GM12878 (cell line): ENCODE results near the gene MCMBP. TPM values are rescaled to one million over a fixed set of nuclear protein-coding genes. Genes with fewer than 3 reads are reported as not detected.

Experiments used
- ATAC-seq: fragments of 200-7000 bp; cut with Tn5 transposase; 3 replicates; pipeline ENCODE4 v1.9.1; 2020; ENCODE audit warnings: mild to moderate bottlenecking, moderate library complexity
- BruUV-seq: library from RNA; stranded (reverse); fragments of 400-500 nt; replicated peaks from 2 replicates; lab custom pipeline; 2021; lab: Mats Ljungman, UMichigan
- CTCF ChIA-PET: fragments of 300-600 bp; sonication (Branson Sonifier 250); formaldehyde crosslinking; extraction: SDS; loops from one replicate; lab custom pipeline; 2021; ENCODE audit warnings: inconsistent platforms; lab: Yijun Ruan, JAX
- POLR2A ChIA-PET: fragments of 350-600 bp; formaldehyde crosslinking; extraction: SDS; loops from one replicate; lab custom pipeline; 2021; ENCODE audit warnings: inconsistent platforms; lab: Charles Lee
- RAD21 ChIA-PET: fragments of 300-600 bp; sonication (Branson Sonifier 250); formaldehyde crosslinking; loops from one replicate; lab custom pipeline; 2023; ENCODE audit warnings: antibody characterized with exemption; ENCODE audit not compliant: unreplicated experiment; lab: Charles Lee
- SMC1A ChIA-PET: fragments of 300-600 bp; sonication (Branson Sonifier 250); formaldehyde crosslinking; loops from one replicate; lab custom pipeline; 2023; ENCODE audit not compliant: unreplicated experiment, uncharacterized antibody; lab: Charles Lee
- DNase-seq: peaks from one replicate; pipeline ENCODE4 v3.0.0-alpha.2; 2011; ENCODE audit warnings: low read depth, low spot score
- FAIRE-seq: peaks from 3 replicates; lab custom pipeline; 2011; peaks lifted over from hg19 to GRCh38; lab: Jason Lieb, UNC
- H2AFZ ChIP-seq: 2 replicates; pipeline ENCODE4 v1.6.0; 2011; ENCODE audit warnings: low read depth, low read length, control low read depth; ENCODE audit not compliant: control insufficient read depth
- H3K27ac ChIP-seq: 2 replicates; pipeline ENCODE4 v1.5.1; 2011; ENCODE audit warnings: control low read depth; ENCODE audit not compliant: control insufficient read depth, insufficient read depth
- H3K27me3 ChIP-seq, 2 experiments: replicated peaks in 1 of 2; 2 replicates each; pipeline versions ENCODE4 v1.6.0 to v1.6.1; 2011; ENCODE audit warnings: low read length in 1 of 2; ENCODE audit not compliant: control insufficient read depth in 2 of 2, insufficient read depth in 2 of 2
- H3K36me3 ChIP-seq, 2 experiments: 2 replicates each; pipeline ENCODE4 v1.5.1; 2011; ENCODE audit warnings: low read length in 1 of 2; ENCODE audit not compliant: control insufficient read depth in 2 of 2, insufficient read depth in 2 of 2
- H3K4me1 ChIP-seq: 2 replicates; pipeline ENCODE4 v1.6.1; 2011; ENCODE audit warnings: mild to moderate bottlenecking, low read length, moderate library complexity, mixed read lengths; ENCODE audit not compliant: control insufficient read depth, insufficient read depth
- H3K4me2 ChIP-seq: 2 replicates; pipeline ENCODE4 v1.6.0; 2011; ENCODE audit warnings: control low read depth; ENCODE audit not compliant: control insufficient read depth, insufficient read depth
- H3K4me3 ChIP-seq: fragments of 200-600 bp; sonication (generic); 2 replicates; pipeline ENCODE4 v1.5.1; 2016
- H3K79me2 ChIP-seq: 2 replicates; pipeline ENCODE4 v1.6.0; 2011; ENCODE audit warnings: low read length; ENCODE audit not compliant: control insufficient read depth, insufficient read depth
- H3K9ac ChIP-seq: 2 replicates; pipeline ENCODE4 v1.8.0; 2011; ENCODE audit warnings: low read length, control low read depth, mixed read lengths; ENCODE audit not compliant: control insufficient read depth, insufficient read depth
- H3K9me3 ChIP-seq: replicated peaks from 3 replicates; pipeline ENCODE4 v1.5.1; 2011; ENCODE audit warnings: mild to moderate bottlenecking, low read length; ENCODE audit not compliant: control insufficient read depth, insufficient read depth
- H4K20me1 ChIP-seq: 2 replicates; pipeline ENCODE4 v1.6.0; 2011; ENCODE audit not compliant: control insufficient read depth, insufficient read depth
- ATF7 ChIP-seq: fragments of 450-650 bp; IDR thresholded peaks from 2 replicates; pipeline ENCODE4 v1.6.1; 2016; ENCODE audit warnings: low read depth, mild to moderate bottlenecking
- BHLHE40 ChIP-seq, 2 experiments: fragments of 450-650 bp in 1 of 2; IDR thresholded peaks; 2 replicates each; pipeline ENCODE4 v1.6.1; 2011 to 2017; ENCODE audit warnings: low read depth in 2 of 2, borderline replicate concordance in 1 of 2, improper control_type of control experiment in 1 of 2, low read length in 1 of 2, mild to moderate bottlenecking in 1 of 2
- CBX3 ChIP-seq: fragments of 200-600 bp; sonication (generic); IDR thresholded peaks from 2 replicates; pipeline ENCODE4 v1.6.1; 2016; ENCODE audit warnings: low read depth, borderline replicate concordance
- CEBPB ChIP-seq, 2 experiments: fragments of 150-350 bp in 1 of 2; IDR thresholded peaks; 2 replicates each; pipeline ENCODE4 v1.6.1; 2012 to 2014; ENCODE audit warnings: low read depth in 2 of 2, low read length in 2 of 2, borderline replicate concordance in 1 of 2, inconsistent platforms in 1 of 2
- GABPA ChIP-seq: IDR thresholded peaks from 2 replicates; pipeline ENCODE4 v1.6.1; 2014; ENCODE audit warnings: antibody characterized with exemption, low read depth, mild to moderate bottlenecking, inconsistent platforms
- HDAC2 ChIP-seq: fragments of 200-600 bp; sonication (generic); IDR thresholded peaks from 2 replicates; pipeline ENCODE4 v1.6.1; 2017
- KLF5 ChIP-seq: fragments of 450-650 bp; IDR thresholded peaks from 2 replicates; pipeline ENCODE4 v1.6.1; 2014; ENCODE audit warnings: mild to moderate bottlenecking; ENCODE audit not compliant: partially characterized antibody
- NFXL1 ChIP-seq: fragments of 450-650 bp; IDR thresholded peaks from 2 replicates; pipeline ENCODE4 v1.6.1; 2017; ENCODE audit warnings: antibody characterized with exemption, mild to moderate bottlenecking, borderline replicate concordance
- NFYB ChIP-seq: IDR thresholded peaks from 2 replicates; pipeline ENCODE4 v1.6.1; 2011; ENCODE audit warnings: low read depth, mild to moderate bottlenecking, low read length, improper control_type of control experiment, moderate library complexity; ENCODE audit not compliant: insufficient read depth
- NR2C1 ChIP-seq: fragments of 450-650 bp; IDR thresholded peaks from 2 replicates; pipeline ENCODE4 v1.6.1; 2017; ENCODE audit warnings: antibody characterized with exemption, mild to moderate bottlenecking, moderate library complexity
- NRF1 ChIP-seq: conservative IDR thresholded peaks from 2 replicates; pipeline ENCODE4 v1.6.1; 2011; ENCODE audit warnings: mild to moderate bottlenecking, low read depth, low read length, improper control_type of control experiment
- POLR2AphosphoS2 ChIP-seq: IDR thresholded peaks from 2 replicates; pipeline ENCODE4 v1.6.1; 2011; ENCODE audit warnings: low read depth, mild to moderate bottlenecking, low read length, improper control_type of control experiment, moderate library complexity
- RELA ChIP-seq: fragments of 450-650 bp; IDR thresholded peaks from 2 replicates; pipeline ENCODE4 v1.8.0; 2014; ENCODE audit warnings: borderline replicate concordance; ENCODE audit not compliant: partially characterized antibody
- SMAD1 ChIP-seq: fragments of 450-650 bp; IDR thresholded peaks from 2 replicates; pipeline ENCODE4 v1.6.1; 2018; ENCODE audit warnings: mild to moderate bottlenecking, low read depth; ENCODE audit not compliant: partially characterized antibody
- ZBED1 ChIP-seq: IDR thresholded peaks from 2 replicates; pipeline ENCODE4 v1.6.1; 2016; ENCODE audit warnings: borderline replicate concordance
- WGBS: methylation state at CpG from one replicate; pipeline ENCODE4 v1.1.6; 2016; ENCODE audit warnings: low lambda C conversion rate; ENCODE audit not compliant: insufficient replicate concordance, insufficient coverage; ENCODE audit errors: missing lambda C conversion rate; 5-methylcytosine and 5-hydroxymethylcytosine counted together
- in situ Hi-C: fragments of 300-500 bp; cut with MboI; formaldehyde crosslinking; loops from 9 replicates; pipeline ENCODE4 v1.14.3; 2018; ENCODE audit warnings: mixed read lengths
- intact Hi-C: fragments of 100-400 bp; cut with micrococcal nuclease; formaldehyde crosslinking; loops from one replicate; pipeline ENCODE4 v1.14.2; 2022; ENCODE audit not compliant: unreplicated experiment
- polyA plus RNA-seq, 11 experiments: library from polyadenylated mRNA; depleted of rRNA in 4 of 11; unstranded in 6 of 11; stranded (reverse) in 5 of 11; fragments of >200 nt; fragmentation: Nextera tagmentation in 4 of 11; fragmentation: Illumina TruSeq in 1 of 11; extraction: Ambion mirVana in 4 of 11; extraction: Trizol in 1 of 11; gene quantifications; 1 replicate in 1 of 11; 2 replicates in 10 of 11; pipeline versions ENCODE4 v1.2.1 to v1.2.3, GENCODE V29; 2011 to 2016; ENCODE audit warnings: inconsistent platforms in 2 of 11, missing spikeins in 2 of 11, low read depth in 1 of 11
- total RNA-seq, 4 experiments: library from RNA; depleted of rRNA in 3 of 4; stranded (reverse); fragments of >200 nt in 3 of 4; fragmentation: Illumina TruSeq in 1 of 4; extraction: Trizol in 1 of 4; gene quantifications; 2 replicates each; pipeline versions ENCODE4 v1.2.1 to v1.2.3, GENCODE V29; 2013 to 2021
- TF ChIP-seq, protein P1 (sequence below): fragments of 450-650 bp; IDR thresholded peaks from 2 replicates; pipeline ENCODE4 v1.6.1; 2018; ENCODE audit warnings: borderline replicate concordance, mild to moderate bottlenecking; ENCODE audit not compliant: partially characterized antibody
- TF ChIP-seq, protein P2 (sequence below): fragments of 450-650 bp; IDR thresholded peaks from 2 replicates; pipeline ENCODE4 v1.6.1; 2014; ENCODE audit warnings: mild to moderate bottlenecking
- TF ChIP-seq, protein P3 (sequence below): fragments of 450-650 bp; IDR thresholded peaks from 2 replicates; pipeline ENCODE4 v1.6.1; 2017; ENCODE audit warnings: antibody characterized with exemption, mild to moderate bottlenecking, moderate library complexity

MCMBP gene
- total and polyA plus RNA-seq, 10 of the 15 experiments (the other 5 are each of a cell fraction or from before 2014, with no cell fraction given) = 7.6 to 93.1 (median 75.7) TPM

DNA sequence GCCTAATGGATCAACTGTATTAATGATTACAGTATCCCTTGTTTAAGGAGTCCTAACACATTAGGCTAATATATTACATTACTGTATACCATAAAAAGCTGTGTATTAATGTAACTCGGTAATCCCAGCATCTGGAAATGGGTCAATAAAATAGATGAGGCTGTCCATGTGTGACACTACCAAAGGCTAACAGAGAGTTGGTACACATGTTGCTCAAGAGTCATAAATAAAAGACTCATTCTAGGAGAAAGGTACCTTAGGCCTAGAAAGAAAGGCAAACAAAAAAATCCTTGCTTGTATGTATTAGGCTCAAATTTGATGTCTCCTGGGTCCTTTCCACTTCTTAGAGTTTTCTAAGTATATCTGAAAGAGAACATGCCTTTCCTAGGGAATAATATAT is 14.6 kb downstream of the MCMBP start:
- intact Hi-C loops = no loop called here
- H3K27ac ChIP-seq = no peak overlapping the region
- WGBS = 96% methylated on average over 1 of the region's 1 CpG
- CTCF ChIA-PET = interaction anchor here (0.9 to 9.7 kb wide), 17 partner anchors 9 to 241 kb away, joined by 3 to 276 read pairs (median 13); partner anchors contain the start of genes INPP5F and MCMBP
- no peak overlapping the region for H3K9ac ChIP-seq
- no peaks in the 10 kb centered on the region for H4K20me1 ChIP-seq
- no peak for TF ChIP-seq NFYB
- no peak for TF ChIP-seq BHLHE40 (IDR thresholded peaks at IDR 0.05; ENCODE audit: borderline replicate concordance in 1 of 2, low read depth in 2 of 2, low read length in 1 of 2)
- TF ChIP-seq GABPA = no peak
- TF ChIP-seq ATF7 = no peak
- TF ChIP-seq NR2C1 = no peak
- TF ChIP-seq ZBED1 = no peak
- TF ChIP-seq POLR2AphosphoS2 = no peak
- no peak for TF ChIP-seq NRF1
- no peak for TF ChIP-seq CBX3
- TF ChIP-seq, protein P1, sequence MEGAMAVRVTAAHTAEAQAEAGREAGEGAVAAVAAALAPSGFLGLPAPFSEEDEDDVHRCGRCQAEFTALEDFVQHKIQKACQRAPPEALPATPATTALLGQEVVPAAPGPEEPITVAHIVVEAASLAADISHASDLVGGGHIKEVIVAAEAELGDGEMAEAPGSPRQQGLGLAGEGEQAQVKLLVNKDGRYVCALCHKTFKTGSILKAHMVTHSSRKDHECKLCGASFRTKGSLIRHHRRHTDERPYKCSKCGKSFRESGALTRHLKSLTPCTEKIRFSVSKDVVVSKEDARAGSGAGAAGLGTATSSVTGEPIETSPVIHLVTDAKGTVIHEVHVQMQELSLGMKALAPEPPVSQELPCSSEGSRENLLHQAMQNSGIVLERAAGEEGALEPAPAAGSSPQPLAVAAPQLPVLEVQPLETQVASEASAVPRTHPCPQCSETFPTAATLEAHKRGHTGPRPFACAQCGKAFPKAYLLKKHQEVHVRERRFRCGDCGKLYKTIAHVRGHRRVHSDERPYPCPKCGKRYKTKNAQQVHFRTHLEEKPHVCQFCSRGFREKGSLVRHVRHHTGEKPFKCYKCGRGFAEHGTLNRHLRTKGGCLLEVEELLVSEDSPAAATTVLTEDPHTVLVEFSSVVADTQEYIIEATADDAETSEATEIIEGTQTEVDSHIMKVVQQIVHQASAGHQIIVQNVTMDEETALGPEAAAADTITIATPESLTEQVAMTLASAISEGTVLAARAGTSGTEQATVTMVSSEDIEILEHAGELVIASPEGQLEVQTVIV = no peak
- TF ChIP-seq, protein P2, sequence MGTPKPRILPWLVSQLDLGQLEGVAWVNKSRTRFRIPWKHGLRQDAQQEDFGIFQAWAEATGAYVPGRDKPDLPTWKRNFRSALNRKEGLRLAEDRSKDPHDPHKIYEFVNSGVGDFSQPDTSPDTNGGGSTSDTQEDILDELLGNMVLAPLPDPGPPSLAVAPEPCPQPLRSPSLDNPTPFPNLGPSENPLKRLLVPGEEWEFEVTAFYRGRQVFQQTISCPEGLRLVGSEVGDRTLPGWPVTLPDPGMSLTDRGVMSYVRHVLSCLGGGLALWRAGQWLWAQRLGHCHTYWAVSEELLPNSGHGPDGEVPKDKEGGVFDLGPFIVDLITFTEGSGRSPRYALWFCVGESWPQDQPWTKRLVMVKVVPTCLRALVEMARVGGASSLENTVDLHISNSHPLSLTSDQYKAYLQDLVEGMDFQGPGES = no peak
- TF ChIP-seq NFXL1 = no peak
- TF ChIP-seq, protein P3, sequence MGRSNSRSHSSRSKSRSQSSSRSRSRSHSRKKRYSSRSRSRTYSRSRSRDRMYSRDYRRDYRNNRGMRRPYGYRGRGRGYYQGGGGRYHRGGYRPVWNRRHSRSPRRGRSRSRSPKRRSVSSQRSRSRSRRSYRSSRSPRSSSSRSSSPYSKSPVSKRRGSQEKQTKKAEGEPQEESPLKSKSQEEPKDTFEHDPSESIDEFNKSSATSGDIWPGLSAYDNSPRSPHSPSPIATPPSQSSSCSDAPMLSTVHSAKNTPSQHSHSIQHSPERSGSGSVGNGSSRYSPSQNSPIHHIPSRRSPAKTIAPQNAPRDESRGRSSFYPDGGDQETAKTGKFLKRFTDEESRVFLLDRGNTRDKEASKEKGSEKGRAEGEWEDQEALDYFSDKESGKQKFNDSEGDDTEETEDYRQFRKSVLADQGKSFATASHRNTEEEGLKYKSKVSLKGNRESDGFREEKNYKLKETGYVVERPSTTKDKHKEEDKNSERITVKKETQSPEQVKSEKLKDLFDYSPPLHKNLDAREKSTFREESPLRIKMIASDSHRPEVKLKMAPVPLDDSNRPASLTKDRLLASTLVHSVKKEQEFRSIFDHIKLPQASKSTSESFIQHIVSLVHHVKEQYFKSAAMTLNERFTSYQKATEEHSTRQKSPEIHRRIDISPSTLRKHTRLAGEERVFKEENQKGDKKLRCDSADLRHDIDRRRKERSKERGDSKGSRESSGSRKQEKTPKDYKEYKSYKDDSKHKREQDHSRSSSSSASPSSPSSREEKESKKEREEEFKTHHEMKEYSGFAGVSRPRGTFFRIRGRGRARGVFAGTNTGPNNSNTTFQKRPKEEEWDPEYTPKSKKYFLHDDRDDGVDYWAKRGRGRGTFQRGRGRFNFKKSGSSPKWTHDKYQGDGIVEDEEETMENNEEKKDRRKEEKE = no peak
- no peak for TF ChIP-seq SMAD1
- no peak for TF ChIP-seq KLF5
- TF ChIP-seq HDAC2 = no peak
- no peak for TF ChIP-seq CEBPB (IDR thresholded peaks at IDR 0.05; ENCODE audit: borderline replicate concordance in 1 of 2, low read depth in 2 of 2, low read length in 2 of 2)
- TF ChIP-seq RELA = no peak
- TF ChIP-seq, all 136 proteins: peak for 0
- SMC1A ChIA-PET = interaction anchor here (0.7 to 9.3 kb wide), 15 partner anchors 9 to 190 kb away, joined by 3 to 211 read pairs (median 5); no protein-coding TSS in a partner anchor
- peaks cover 32% of the 10 kb centered on the region for H3K79me2 ChIP-seq
- peaks cover 5 to 21% of the 10 kb centered on the region in 2 experiments for H3K36me3 ChIP-seq
- H3K4me1 ChIP-seq = peaks cover 8% of the 10 kb centered on the region
- ATAC-seq (no peak), DNase-seq (no peak), FAIRE-seq (no peak)
- RAD21 ChIA-PET = interaction anchor here (0.6 to 6.1 kb wide), 7 partner anchors 13 to 306 kb away, joined by 3 to 144 read pairs (median 11); partner anchors contain the start of genes INPP5F and MCMBP
- H2AFZ ChIP-seq = no peak overlapping the region
- no peaks in the 10 kb centered on the region for H3K9me3 ChIP-seq
- POLR2A ChIA-PET = no interaction called here
- no peak overlapping the region for H3K4me2 ChIP-seq
- in situ Hi-C loops = loop anchor here (5.0 kb wide), 2 partner anchors 111 to 166 kb away; no protein-coding TSS in a partner anchor
- no peaks in the 10 kb centered on the region for H3K27me3 ChIP-seq
- H3K4me3 ChIP-seq = no peak overlapping the region
- no TSS peak for BruUV-seq
